GM23338 (cell line): ENCODE measurements around the gene IKZF3. TPM values are rescaled to one million over a fixed set of nuclear protein-coding genes. Genes with fewer than 3 reads are reported as not detected.

Experiments used
- ATAC-seq: fragments of 200-7000 bp; cut with Tn5 transposase; 3 replicates; pipeline ENCODE4 v1.9.1; 2020
- DNase-seq: peaks from one replicate; pipeline ENCODE4 v3.0.0-alpha.2; 2015; ENCODE audit warnings: low spot score
- H2AFZ ChIP-seq: fragments of 200-600 bp; sonication (generic); 2 replicates; pipeline ENCODE4 v1.8.0; 2016; ENCODE audit warnings: antibody characterized with exemption, mild to moderate bottlenecking, moderate library complexity
- H3F3A ChIP-seq: fragments of 200-600 bp; sonication (generic); replicated peaks from 2 replicates; pipeline ENCODE4 v1.8.0; 2017; ENCODE audit warnings: antibody characterized with exemption, mixed run types, low read depth
- H3K27ac ChIP-seq: fragments of 200-600 bp; sonication (generic); 2 replicates; pipeline ENCODE4 v1.6.1; 2016; ENCODE audit warnings: low read depth
- H3K27me3 ChIP-seq: fragments of 200-600 bp; sonication (generic); 2 replicates; pipeline ENCODE4 v1.8.0; 2016; ENCODE audit warnings: mild to moderate bottlenecking, mixed run types, moderate library complexity; ENCODE audit not compliant: insufficient read depth
- H3K36me3 ChIP-seq: fragments of 200-600 bp; sonication (generic); 2 replicates; pipeline ENCODE4 v1.8.0; 2016; ENCODE audit warnings: mild to moderate bottlenecking; ENCODE audit not compliant: insufficient read depth
- H3K4me1 ChIP-seq: fragments of 200-600 bp; sonication (generic); 2 replicates; pipeline ENCODE4 v1.8.0; 2016; ENCODE audit warnings: mild to moderate bottlenecking, moderate library complexity; ENCODE audit not compliant: insufficient read depth
- H3K4me2 ChIP-seq: fragments of 200-600 bp; sonication (generic); 2 replicates; pipeline ENCODE4 v1.7.1; 2017; ENCODE audit warnings: mixed run types
- H3K4me3 ChIP-seq: fragments of 200-600 bp; sonication (generic); 2 replicates; pipeline ENCODE4 v1.6.1; 2016; ENCODE audit warnings: mixed run types
- H3K79me2 ChIP-seq: fragments of 200-600 bp; sonication (generic); replicated peaks from 2 replicates; pipeline ENCODE4 v1.8.0; 2017; ENCODE audit warnings: mild to moderate bottlenecking; ENCODE audit not compliant: insufficient read depth
- H3K9me2 ChIP-seq: fragments of 200-600 bp; sonication (generic); 2 replicates; pipeline ENCODE4 v1.8.0; 2017; ENCODE audit not compliant: insufficient read depth
- H4K20me1 ChIP-seq: fragments of 200-600 bp; sonication (generic); replicated peaks from 2 replicates; pipeline ENCODE4 v1.8.0; 2017; ENCODE audit warnings: mild to moderate bottlenecking; ENCODE audit not compliant: insufficient read depth
- H3K27ac Mint-ChIP-seq: 2 replicates; pipeline ENCODE4 v1.8.0; 2020; ENCODE audit warnings: inconsistent platforms, mild to moderate bottlenecking, moderate library complexity, mixed read lengths
- H3K27me3 Mint-ChIP-seq: 3 replicates; pipeline ENCODE4 v1.8.0; 2022; ENCODE audit warnings: low read depth, mild to moderate bottlenecking, moderate library complexity, mixed read lengths, inconsistent platforms; ENCODE audit not compliant: insufficient read depth, poor library complexity
- H3K36me3 Mint-ChIP-seq: 3 replicates; pipeline ENCODE4 v1.8.0; 2021; ENCODE audit warnings: low read depth, mild to moderate bottlenecking, inconsistent platforms, moderate library complexity, mixed read lengths
- H3K4me1 Mint-ChIP-seq: 3 replicates; pipeline ENCODE4 v1.8.0; 2020; ENCODE audit warnings: mild to moderate bottlenecking, inconsistent platforms, mixed read lengths
- H3K4me3 Mint-ChIP-seq: 3 replicates; pipeline ENCODE4 v1.8.0; 2021; ENCODE audit warnings: moderate library complexity, mild to moderate bottlenecking, inconsistent platforms, mixed read lengths
- H3K9me3 Mint-ChIP-seq: 3 replicates; pipeline ENCODE4 v1.8.0; 2020; ENCODE audit warnings: moderate library complexity, mild to moderate bottlenecking, inconsistent platforms, mixed read lengths
- CTCF ChIP-seq, 2 experiments: fragments of 200-600 bp in 1 of 2; sonication (generic) in 1 of 2; conservative IDR thresholded peaks; 2 replicates each; pipeline versions ENCODE4 v1.5.1 to v1.6.1; 2016 to 2017; ENCODE audit warnings: antibody characterized with exemption in 2 of 2, low read depth in 2 of 2, mild to moderate bottlenecking in 2 of 2, moderate library complexity in 1 of 2
- EZH2 ChIP-seq: fragments of 200-600 bp; sonication (generic); IDR thresholded peaks from one replicate; pipeline ENCODE4 v1.8.0; 2017; ENCODE audit warnings: antibody characterized with exemption, mild to moderate bottlenecking, low read depth; ENCODE audit not compliant: unreplicated experiment
- JUNB ChIP-seq: IDR thresholded peaks from one replicate; pipeline ENCODE4 v1.6.1; 2016; ENCODE audit warnings: antibody characterized with exemption; ENCODE audit not compliant: unreplicated experiment
- POLR2AphosphoS5 ChIP-seq: IDR thresholded peaks from 2 replicates; pipeline ENCODE4 v1.6.1; 2016; ENCODE audit warnings: antibody characterized with exemption, low read depth
- STAT1 ChIP-seq: IDR thresholded peaks from one replicate; pipeline ENCODE4 v1.6.1; 2016; ENCODE audit warnings: antibody characterized with exemption; ENCODE audit not compliant: unreplicated experiment
- ZNF462 ChIP-seq: fragments of 250-450 bp; sonication (Bioruptor Pico); IDR thresholded peaks from 2 replicates; pipeline ENCODE4 v1.5.0; 2020; ENCODE audit warnings: mild to moderate bottlenecking, moderate library complexity
- polyA plus RNA-seq: library from polyadenylated mRNA; unstranded; fragments of >200 nt; fragmentation: Nextera tagmentation; extraction: Ambion mirVana; gene quantifications from 2 replicates; pipeline ENCODE4 v1.2.1, GENCODE V29; 2016
- total RNA-seq: library from RNA; depleted of rRNA; stranded (reverse); fragments of >200 nt; shearing (Covaris generic); gene quantifications from 2 replicates; pipeline ENCODE4 v1.2.3, GENCODE V29; 2014

The IKZF3 gene
- total and polyA plus RNA-seq, 2 experiments from 2014 or later: 0.11 to 0.76 TPM

DNA sequence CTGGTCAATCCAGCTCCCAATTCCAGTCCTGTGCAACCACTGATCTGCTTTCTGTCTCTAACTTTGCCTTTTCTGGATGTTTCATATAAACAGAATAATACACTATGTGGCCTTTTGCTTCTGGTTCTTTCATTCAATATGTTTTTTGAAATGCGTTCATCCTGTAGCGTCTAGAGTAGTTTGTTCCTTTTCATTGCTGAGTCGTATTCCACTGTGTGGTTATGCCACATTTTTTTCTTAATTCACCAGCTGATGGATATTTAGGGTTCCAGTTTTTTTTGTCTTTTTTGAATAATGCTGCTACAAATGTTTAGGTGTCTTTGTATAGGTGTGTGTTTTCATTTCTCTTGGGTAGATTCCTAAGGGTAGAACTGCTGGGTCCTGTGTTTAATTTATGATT is 131.5 kb downstream of the IKZF3 start:
- H3K9me3 Mint-ChIP-seq: no peaks in the 10 kb centered on the region; the same call in 1 of the 3 replicates
- no peak overlapping the region for H3K27ac ChIP-seq
- H3K4me1 ChIP-seq: peaks cover 30% of the 10 kb centered on the region
- H3K36me3 ChIP-seq: 0 out of 2 replicates have a peak, but pooled peaks cover 4% of the 10 kb centered on the region
- peaks cover 34% of the 10 kb centered on the region for H3K4me1 Mint-ChIP-seq
- H3K4me3 ChIP-seq: no peak overlapping the region
- H3K4me3 Mint-ChIP-seq: no peak overlapping the region; the same call in 2 of the 3 replicates
- no peak for TF ChIP-seq STAT1
- TF ChIP-seq JUNB: no peak
- no peak for TF ChIP-seq ZNF462 (CRISPR knock-in tag)
- TF ChIP-seq EZH2: no peak
- no peak for TF ChIP-seq POLR2AphosphoS5
- no peak for TF ChIP-seq CTCF (conservative IDR thresholded peaks at IDR 0.05; ENCODE audit: low read depth in 2 of 2)
- H3K79me2 ChIP-seq: no peaks in the 10 kb centered on the region
- peaks cover 16% of the 10 kb centered on the region for H3F3A ChIP-seq
- no peak overlapping the region for H3K4me2 ChIP-seq
- H3K36me3 Mint-ChIP-seq: peaks cover 14% of the 10 kb centered on the region
- ATAC-seq (no peak), DNase-seq (no peak)
- H2AFZ ChIP-seq: no peak overlapping the region
- no peaks in the 10 kb centered on the region for H3K9me2 ChIP-seq
- H3K27me3 ChIP-seq: no peaks in the 10 kb centered on the region
- H4K20me1 ChIP-seq: no peaks in the 10 kb centered on the region; the same call in 1 of the 2 replicates
- no peak overlapping the region for H3K27ac Mint-ChIP-seq
- H3K27me3 Mint-ChIP-seq: peaks cover 25% of the 10 kb centered on the region
